HepG2 (cell line): ENCODE results near the gene SERINC1. TPM values are rescaled to one million over a fixed set of nuclear protein-coding genes. Genes with fewer than 3 reads are reported as not detected.
A peak's percentile ranks its signal among the peaks of the same experiment; 100 is the strongest.

Source experiments
- CREM ChIP-seq, 2 experiments: sonication (generic) in 1 of 2; formaldehyde crosslinking in 1 of 2; IDR thresholded peaks; 2 replicates each; pipeline versions ENCODE4 v1.4.0 to v1.6.1; 2016 to 2020; ENCODE audit warnings: antibody characterized with exemption in 1 of 2, mild to moderate bottlenecking in 1 of 2, missing genetic modification reagents in 1 of 2
- FOXA1 ChIP-seq, 2 experiments: fragments of 450-650 bp in 1 of 2; sonication (generic) in 1 of 2; formaldehyde crosslinking in 1 of 2; IDR thresholded peaks; 2 replicates each; pipeline versions ENCODE4 v1.4.0 to v1.6.1; 2016 to 2020; ENCODE audit warnings: missing genetic modification reagents in 1 of 2
- KLF6 ChIP-seq: IDR thresholded peaks from 2 replicates; pipeline ENCODE4 v1.8.0; 2016; ENCODE audit warnings: missing biosample characterization, missing genetic modification reagents
- SAP130 ChIP-seq: IDR thresholded peaks from 2 replicates; pipeline ENCODE4 v1.6.1; 2016; ENCODE audit warnings: low read depth
- SP2 ChIP-seq: sonication (generic); formaldehyde crosslinking; IDR thresholded peaks from 2 replicates; pipeline ENCODE4 v1.5.1; 2020; ENCODE audit warnings: mild to moderate bottlenecking, missing genetic modification reagents
- XBP1 ChIP-seq: sonication (generic); formaldehyde crosslinking; IDR thresholded peaks from 2 replicates; pipeline ENCODE4 v1.5.0; 2020; ENCODE audit warnings: missing genetic modification reagents
- ZNF180 ChIP-seq: sonication (generic); formaldehyde crosslinking; IDR thresholded peaks from 2 replicates; pipeline ENCODE4 v1.4.0; 2020; ENCODE audit warnings: low read depth, missing genetic modification reagents, borderline replicate concordance
- ZNF318 ChIP-seq: sonication (generic); formaldehyde crosslinking; IDR thresholded peaks from 2 replicates; pipeline ENCODE4 v1.4.0; 2020; ENCODE audit warnings: mild to moderate bottlenecking, missing genetic modification reagents
- ZNF562 ChIP-seq: sonication (generic); formaldehyde crosslinking; IDR thresholded peaks from 2 replicates; pipeline ENCODE4 v1.8.0; 2022; ENCODE audit warnings: missing genetic modification reagents, borderline replicate concordance
- ZNF646 ChIP-seq: sonication (generic); formaldehyde crosslinking; IDR thresholded peaks from 2 replicates; pipeline ENCODE4 v1.9.0; 2021; ENCODE audit warnings: mild to moderate bottlenecking, missing genetic modification reagents
- ZSCAN22 ChIP-seq: sonication (generic); formaldehyde crosslinking; IDR thresholded peaks from 2 replicates; pipeline ENCODE4 v1.4.0; 2020; ENCODE audit warnings: mild to moderate bottlenecking, missing genetic modification reagents
- polyA plus RNA-seq, 8 experiments: library from polyadenylated mRNA; depleted of rRNA in 3 of 8; stranded (reverse) in 7 of 8; unstranded in 1 of 8; fragments of >200 nt; fragmentation: Illumina TruSeq in 4 of 8; extraction: Trizol in 4 of 8; gene quantifications; 2 replicates each; pipeline versions ENCODE4 v1.2.1 to v1.2.3, GENCODE V29; 2011 to 2016; ENCODE audit warnings: low read depth in 4 of 8, missing spikeins in 1 of 8, mixed read lengths in 1 of 8; ENCODE audit not compliant: insufficient read depth in 1 of 8
- total RNA-seq, 5 experiments: library from RNA; depleted of rRNA; stranded (reverse); fragments of >200 nt; fragmentation: Illumina TruSeq; extraction: Trizol; gene quantifications; 2 replicates each; pipeline ENCODE4 v1.2.3, GENCODE V29; 2016; ENCODE audit warnings: low read depth in 1 of 5
- TF ChIP-seq, protein P1 (sequence below): sonication (generic); formaldehyde crosslinking; conservative IDR thresholded peaks from 2 replicates; pipeline ENCODE4 v1.4.0; 2020; ENCODE audit warnings: missing genetic modification reagents

SERINC1 gene
- total and polyA plus RNA-seq, 2 of the 13 experiments (the other 11 are each of a cell fraction or from before 2014, with no cell fraction given): 93.5 to 112 TPM

DNA sequence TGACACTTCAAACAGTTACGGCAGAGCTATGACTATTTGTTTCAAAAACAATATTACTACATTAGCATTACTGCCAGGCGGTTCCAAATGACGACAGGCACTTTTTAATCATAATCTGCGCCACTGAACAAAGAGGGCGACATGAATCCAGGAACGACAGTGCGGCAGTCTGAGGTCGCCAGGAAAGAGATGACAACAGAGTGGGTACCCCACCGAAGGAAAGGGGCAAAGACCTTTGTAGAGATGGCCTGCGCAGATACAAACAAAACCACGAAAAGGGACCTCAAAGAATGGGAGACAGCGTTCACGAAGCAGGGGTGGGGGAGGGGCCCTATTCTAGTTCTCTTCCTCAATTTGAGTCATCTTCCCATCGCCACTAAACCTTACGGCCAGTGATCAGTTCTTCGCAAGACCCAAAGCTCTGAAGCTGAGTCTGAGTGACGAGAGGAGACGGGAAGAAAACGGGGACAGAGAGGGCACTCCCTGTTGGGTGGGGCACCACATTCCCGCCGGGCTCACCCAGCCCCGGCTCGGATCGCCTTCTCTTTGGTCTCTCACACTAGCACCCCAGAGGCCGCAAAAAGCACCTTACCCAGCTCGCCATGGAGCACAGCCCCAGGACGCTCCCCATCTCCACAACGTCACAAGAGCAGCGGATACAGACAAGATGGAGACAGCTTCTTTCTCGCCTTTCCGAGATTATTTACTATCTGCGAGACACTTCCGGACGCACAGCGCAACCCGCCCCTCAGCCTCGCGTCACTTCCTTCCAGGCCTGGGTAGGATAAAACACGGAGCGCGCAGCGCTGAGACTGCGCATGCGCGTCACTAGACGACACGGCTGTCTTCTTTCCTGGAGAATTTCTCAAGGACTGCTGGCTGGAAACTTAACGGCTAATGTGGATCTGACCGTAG is at the start of gene SERINC1 (continued):
- no peak for TF ChIP-seq ZNF562 (CRISPR knock-in tag)
- TF ChIP-seq ZNF180 (CRISPR knock-in tag): no peak
- TF ChIP-seq ZNF318 (CRISPR knock-in tag): no peak
- peak; percentile 91 for TF ChIP-seq KLF6 (CRISPR knock-in tag)
- no peak for TF ChIP-seq ZSCAN22
- no peak; the same call in 1 of the 2 replicates for TF ChIP-seq ZNF646 (CRISPR knock-in tag)
- TF ChIP-seq, protein P1, sequence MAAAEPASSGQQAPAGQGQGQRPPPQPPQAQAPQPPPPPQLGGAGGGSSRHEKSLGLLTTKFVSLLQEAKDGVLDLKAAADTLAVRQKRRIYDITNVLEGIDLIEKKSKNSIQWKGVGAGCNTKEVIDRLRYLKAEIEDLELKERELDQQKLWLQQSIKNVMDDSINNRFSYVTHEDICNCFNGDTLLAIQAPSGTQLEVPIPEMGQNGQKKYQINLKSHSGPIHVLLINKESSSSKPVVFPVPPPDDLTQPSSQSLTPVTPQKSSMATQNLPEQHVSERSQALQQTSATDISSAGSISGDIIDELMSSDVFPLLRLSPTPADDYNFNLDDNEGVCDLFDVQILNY (CRISPR knock-in tag): no peak
- no peak for TF ChIP-seq XBP1 (CRISPR knock-in tag)
- TF ChIP-seq SP2: peak; percentile 81
- TF ChIP-seq SAP130 (CRISPR knock-in tag): peak; percentile 95
- TF ChIP-seq FOXA1 (IDR thresholded peaks at IDR 0.05): no peak
- peak; percentile 69 for TF ChIP-seq FOXA1 (CRISPR knock-in tag; IDR thresholded peaks at IDR 0.05)
- TF ChIP-seq CREM (IDR thresholded peaks at IDR 0.05): peak; percentile 95
- peak; percentile 20; the same call in 1 of the 2 replicates for TF ChIP-seq CREM (CRISPR knock-in tag; IDR thresholded peaks at IDR 0.05)
